Right ventricle myocardium inferior (tissue), 1 donor: ENCODE measurements around the gene KDM6A. TPM values are rescaled to one million over a fixed set of nuclear protein-coding genes. Genes with fewer than 3 reads are reported as not detected.
"Not testable (repeated sequence)": the region's sequence is repeated elsewhere in the genome, so short reads cannot be mapped to it uniquely, and the experiment has no call there.

ENCODE experiments used
- ATAC-seq: fragments of 200-7000 bp; cut with Tn5 transposase; one replicate; pipeline ENCODE4 v1.9.1; 2020; ENCODE audit warnings: mild to moderate bottlenecking, moderate library complexity
- DNase-seq: peaks from one replicate; pipeline ENCODE4 v3.0.0; 2021; ENCODE audit errors: missing footprints
- intact Hi-C: fragments of 100-400 bp; cut with DNase I; formaldehyde crosslinking; loops from one replicate; pipeline ENCODE4 v1.11.0; 2022
- total RNA-seq: library from RNA; stranded (reverse); fragmentation: NEBNext Ultra II Directional; extraction: Animal tissue kit (Norgen Biotek cat#: 25700); gene quantifications from one replicate; pipeline ENCODE4 v1.2.1, GENCODE V29; 2021
- donor health status: DM: no; HTN: yes; CAD: no; lungs with severe emphysema.

KDM6A gene
- total RNA-seq, 1 donor from 2014 or later = 13.5 TPM

GRCh38 chrX:44878780-44879179 is 5.8 kb downstream of the KDM6A start:
- DNase-seq (no peak), ATAC-seq (no peak)
- intact Hi-C loops = loop anchor here (10.0 kb wide), 1 partner anchor 66 kb away; no protein-coding TSS in a partner anchor

GRCh38 chrX:44881549-44881948 is 8.6 kb downstream of the KDM6A start:
- no peak for DNase-seq
- intact Hi-C loops = no loop called here
- ATAC-seq = no peak

GRCh38 chrX:44882635-44883034 is 9.6 kb downstream of the KDM6A start:
- ATAC-seq = no peak
- intact Hi-C loops = no loop called here
- no peak for DNase-seq

- DNase-seq (no peak), ATAC-seq (no peak)
- intact Hi-C loops = no loop called here
Observed at GRCh38 chrX:44884944-44885343, 12.0 kb downstream of the KDM6A start.

GRCh38 chrX:44889824-44890223 is 16.8 kb downstream of the KDM6A start:
- intact Hi-C loops = no loop called here
- DNase-seq (no peak), ATAC-seq (no peak)

GRCh38 chrX:44890247-44890646 is 17.3 kb downstream of the KDM6A start:
- ATAC-seq = no peak
- DNase-seq = no peak
- intact Hi-C loops = no loop called here

- intact Hi-C loops, DNase-seq, ATAC-seq: not testable (repeated sequence)
Observed at GRCh38 chrX:44890687-44891086, 17.7 kb downstream of the KDM6A start.

GRCh38 chrX:44891642-44892041 is 18.7 kb downstream of the KDM6A start:
- intact Hi-C loops = no loop called here
- no peak for ATAC-seq

GRCh38 chrX:44896876-44897186 is 23.8 kb downstream of the KDM6A start:
- DNase-seq = no peak
- no peak for ATAC-seq
- intact Hi-C loops = no loop called here

More at GRCh38 chrX:44891642-44892041, 18.7 kb downstream of the KDM6A start:
- no peak for DNase-seq

GRCh38 chrX:44897539-44897938 is 24.6 kb downstream of the KDM6A start:
- ATAC-seq (no peak), DNase-seq (no peak)
- intact Hi-C loops = no loop called here

GRCh38 chrX:44898411-44899221 is 25.6 kb downstream of the KDM6A start:
- intact Hi-C loops = no loop called here
- no peak for ATAC-seq
- DNase-seq = no peak

- no peak for DNase-seq
- ATAC-seq = no peak
- intact Hi-C loops = no loop called here
Observed at GRCh38 chrX:44899946-44900345, 27.0 kb downstream of the KDM6A start.

GRCh38 chrX:44903107-44903506 is 30.1 kb downstream of the KDM6A start:
- DNase-seq (no peak), ATAC-seq (no peak)
- intact Hi-C loops = no loop called here

GRCh38 chrX:44903830-44904530 is 31.0 kb downstream of the KDM6A start:
- DNase-seq = no peak
- ATAC-seq = no peak
- intact Hi-C loops = no loop called here

- ATAC-seq (no peak), DNase-seq (no peak)
- intact Hi-C loops = no loop called here
Observed at GRCh38 chrX:44904542-44905115, 31.6 kb downstream of the KDM6A start.

GRCh38 chrX:44906041-44906440 is 33.1 kb downstream of the KDM6A start:
- intact Hi-C loops = no loop called here
- ATAC-seq (no peak), DNase-seq (no peak)

- intact Hi-C loops = no loop called here
- no peak for DNase-seq
- ATAC-seq = no peak
Observed at GRCh38 chrX:44906542-44906941, 33.6 kb downstream of the KDM6A start.

- no peak for ATAC-seq
- no peak for DNase-seq
- intact Hi-C loops = no loop called here
Observed at GRCh38 chrX:44908153-44908552, 35.2 kb downstream of the KDM6A start.

- ATAC-seq (no peak), DNase-seq (no peak)
- intact Hi-C loops = no loop called here
Observed at GRCh38 chrX:44908827-44909226, 35.8 kb downstream of the KDM6A start.

- intact Hi-C loops, ATAC-seq, DNase-seq: not testable (repeated sequence)
Observed at GRCh38 chrX:44910508-44910907, 37.5 kb downstream of the KDM6A start.
